Mesothelial cell of epicardium (in vitro differentiated cells): ENCODE data around the gene CXorf66. TPM values are rescaled to one million over a fixed set of nuclear protein-coding genes. Genes with fewer than 3 reads are reported as not detected.
"Not testable (repeated sequence)": the region's sequence is repeated elsewhere in the genome, so short reads cannot be mapped to it uniquely, and the experiment has no call there.

ENCODE experiments used
- DNase-seq, 2 experiments: peaks; one replicate each; pipeline ENCODE4 v3.0.0; 2021; ENCODE audit warnings: low spot score in 2 of 2; ENCODE audit not compliant: unreplicated experiment in 2 of 2
- H3K27ac Mint-ChIP-seq: 2 replicates; pipeline ENCODE4 v1.8.0; 2021; ENCODE audit warnings: mixed read lengths
- H3K27me3 Mint-ChIP-seq: 2 replicates; pipeline ENCODE4 v1.8.0; 2021; ENCODE audit warnings: low read depth, mixed read lengths
- H3K36me3 Mint-ChIP-seq: 2 replicates; pipeline ENCODE4 v1.8.0; 2021; ENCODE audit warnings: mixed read lengths
- H3K4me1 Mint-ChIP-seq: 2 replicates; pipeline ENCODE4 v1.8.0; 2021; ENCODE audit warnings: mixed read lengths
- H3K4me3 Mint-ChIP-seq: 2 replicates; pipeline ENCODE4 v1.8.0; 2021; ENCODE audit warnings: mild to moderate bottlenecking, moderate library complexity, mixed read lengths
- H3K9me3 Mint-ChIP-seq: 2 replicates; pipeline ENCODE4 v1.8.0; 2021; ENCODE audit warnings: mixed read lengths
- total RNA-seq: library from RNA; stranded (reverse); gene quantifications from 3 replicates; pipeline ENCODE4 v1.2.1, GENCODE V29; 2021
- TF ChIP-seq, protein P1 (sequence below): fragments of 200-600 bp; sonication (generic); IDR thresholded peaks from one replicate; pipeline ENCODE4 v1.5.0; 2021; ENCODE audit warnings: antibody characterized with exemption; ENCODE audit not compliant: unreplicated experiment

CXorf66 gene
- total RNA-seq, 1 donor from 2014 or later = not detected

DNA sequence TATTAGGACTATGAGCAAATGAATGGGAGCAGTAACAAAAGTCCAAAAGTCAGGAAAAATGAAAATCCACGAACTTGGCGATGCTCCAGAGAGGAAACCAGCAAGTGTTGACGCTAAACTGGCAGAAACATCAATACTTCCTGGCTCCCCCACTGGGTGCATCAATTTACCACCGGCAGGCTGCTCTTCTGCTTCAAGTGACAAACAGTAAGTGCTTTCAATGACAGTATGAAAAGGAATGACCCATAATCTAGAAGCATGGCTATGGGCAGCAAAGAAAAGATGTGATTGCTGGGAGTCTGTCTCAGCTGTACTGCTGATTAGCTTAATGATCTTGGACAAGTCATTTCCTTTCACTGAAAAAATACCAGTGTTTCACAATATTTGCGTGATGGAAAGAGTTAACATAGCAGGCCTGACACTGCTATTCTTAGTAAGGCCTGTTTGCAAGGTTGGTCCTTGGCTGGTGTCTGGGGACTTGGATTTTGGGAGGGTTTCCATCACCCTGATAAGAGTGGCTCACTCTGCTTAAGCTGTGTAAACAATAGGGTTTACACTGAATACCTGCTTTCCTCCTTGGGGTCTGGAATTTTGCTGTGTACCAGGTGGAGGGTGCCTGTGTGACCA is 41.1 kb downstream of the CXorf66 start:
- no peaks in the 10 kb centered on the region for H3K27me3 Mint-ChIP-seq
- H3K4me3 Mint-ChIP-seq = no peak overlapping the region
- TF ChIP-seq, protein P1, sequence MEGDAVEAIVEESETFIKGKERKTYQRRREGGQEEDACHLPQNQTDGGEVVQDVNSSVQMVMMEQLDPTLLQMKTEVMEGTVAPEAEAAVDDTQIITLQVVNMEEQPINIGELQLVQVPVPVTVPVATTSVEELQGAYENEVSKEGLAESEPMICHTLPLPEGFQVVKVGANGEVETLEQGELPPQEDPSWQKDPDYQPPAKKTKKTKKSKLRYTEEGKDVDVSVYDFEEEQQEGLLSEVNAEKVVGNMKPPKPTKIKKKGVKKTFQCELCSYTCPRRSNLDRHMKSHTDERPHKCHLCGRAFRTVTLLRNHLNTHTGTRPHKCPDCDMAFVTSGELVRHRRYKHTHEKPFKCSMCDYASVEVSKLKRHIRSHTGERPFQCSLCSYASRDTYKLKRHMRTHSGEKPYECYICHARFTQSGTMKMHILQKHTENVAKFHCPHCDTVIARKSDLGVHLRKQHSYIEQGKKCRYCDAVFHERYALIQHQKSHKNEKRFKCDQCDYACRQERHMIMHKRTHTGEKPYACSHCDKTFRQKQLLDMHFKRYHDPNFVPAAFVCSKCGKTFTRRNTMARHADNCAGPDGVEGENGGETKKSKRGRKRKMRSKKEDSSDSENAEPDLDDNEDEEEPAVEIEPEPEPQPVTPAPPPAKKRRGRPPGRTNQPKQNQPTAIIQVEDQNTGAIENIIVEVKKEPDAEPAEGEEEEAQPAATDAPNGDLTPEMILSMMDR = no peak
- H3K9me3 Mint-ChIP-seq = peaks cover 26% of the 10 kb centered on the region
- no peak for DNase-seq
- peaks cover 3% of the 10 kb centered on the region for H3K36me3 Mint-ChIP-seq
- no peak overlapping the region for H3K27ac Mint-ChIP-seq
- peaks cover 1% of the 10 kb centered on the region for H3K4me1 Mint-ChIP-seq

GRCh38 chrX:139921142-139921541 is 44.2 kb downstream of the CXorf66 start:
- H3K27ac Mint-ChIP-seq, H3K4me1 Mint-ChIP-seq, DNase-seq, H3K36me3 Mint-ChIP-seq, H3K4me3 Mint-ChIP-seq, H3K27me3 Mint-ChIP-seq: not testable (repeated sequence)
- H3K9me3 Mint-ChIP-seq = peaks cover 36% of the 10 kb centered on the region

GRCh38 chrX:139920316-139920715 is 45.0 kb downstream of the CXorf66 start:
- Mint-ChIP-seq H3K27ac (peak overlapping the region; percentile 8), H3K4me3 (no peak overlapping the region), H3K27me3 (no peaks in the 10 kb centered on the region), H3K4me1 (no peaks in the 10 kb centered on the region), H3K9me3 (peaks cover 30% of the 10 kb centered on the region), H3K36me3 (peaks cover 3% of the 10 kb centered on the region)
- TF ChIP-seq, protein P1 = no peak
- DNase-seq = no peak

DNA sequence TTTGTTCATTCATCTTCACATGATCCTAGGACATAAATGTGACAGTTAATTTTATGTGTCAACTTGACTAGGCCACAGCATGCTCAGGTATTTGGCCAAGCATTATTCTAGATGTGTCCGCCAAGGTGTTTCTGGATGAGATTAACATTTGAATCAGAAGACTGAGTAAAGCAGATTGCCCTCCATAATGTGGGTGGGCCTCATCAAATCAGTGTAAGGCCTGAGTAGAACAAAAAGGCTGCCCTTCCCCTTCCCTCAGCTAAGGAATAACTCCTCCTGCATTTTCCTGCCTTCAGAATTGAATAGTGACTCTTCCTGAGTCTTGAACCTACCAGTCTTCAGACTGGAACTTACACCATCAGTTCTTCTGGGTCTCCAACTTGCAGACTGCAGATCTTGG is 50.9 kb downstream of the CXorf66 start:
- Mint-ChIP-seq H3K4me3 (no peak overlapping the region), H3K36me3 (peaks cover 3% of the 10 kb centered on the region), H3K9me3 (peaks cover 22% of the 10 kb centered on the region), H3K27ac (no peak overlapping the region), H3K27me3 (no peaks in the 10 kb centered on the region), H3K4me1 (peaks cover 2% of the 10 kb centered on the region)
- no peak for DNase-seq
- TF ChIP-seq, protein P1 = no peak

DNA sequence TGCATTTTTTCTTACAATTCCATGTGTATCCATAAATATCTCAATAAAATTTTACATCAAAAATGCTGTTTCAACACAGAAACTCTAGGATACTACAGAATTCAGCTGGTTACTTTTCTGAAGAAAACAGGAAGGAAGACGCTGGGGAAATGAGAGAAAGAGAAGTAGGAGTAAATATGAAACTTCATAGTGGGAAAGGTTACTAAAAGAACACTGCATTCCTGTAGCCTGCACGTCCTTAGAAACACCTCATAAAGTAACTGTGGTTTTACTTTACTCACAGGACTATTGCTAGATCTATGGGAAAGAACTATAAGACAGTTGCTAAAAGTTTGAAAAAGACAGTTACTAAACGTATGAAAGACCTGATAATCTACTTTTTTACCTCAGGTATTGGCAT is 55.6 kb downstream of the CXorf66 start:
- DNase-seq = no peak
- no peak overlapping the region for H3K27ac Mint-ChIP-seq
- peaks cover 19% of the 10 kb centered on the region for H3K9me3 Mint-ChIP-seq
- no peak overlapping the region for H3K4me3 Mint-ChIP-seq
- no peaks in the 10 kb centered on the region for H3K27me3 Mint-ChIP-seq
- TF ChIP-seq, protein P1 = no peak
- H3K36me3 Mint-ChIP-seq = peaks cover 2% of the 10 kb centered on the region
- peaks cover 2% of the 10 kb centered on the region for H3K4me1 Mint-ChIP-seq

DNA sequence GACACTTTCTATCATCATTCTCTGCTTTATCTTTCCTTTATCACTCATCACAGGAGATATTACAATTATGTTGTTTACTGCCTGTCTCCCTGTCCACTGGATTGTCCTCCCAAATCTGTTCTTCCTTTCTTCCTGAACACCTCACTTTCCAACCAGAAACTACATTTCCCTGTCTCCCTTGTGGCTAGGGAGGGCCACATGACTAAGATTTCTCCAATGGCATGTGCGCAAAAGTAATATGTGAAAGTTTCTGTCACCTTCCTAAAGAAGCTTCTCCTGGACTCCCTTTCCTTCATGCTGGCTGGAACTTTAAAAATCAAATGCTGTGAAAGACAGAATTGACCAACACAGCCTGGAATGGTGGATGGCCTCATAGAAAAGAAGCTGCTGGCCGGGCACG is 58.2 kb downstream of the CXorf66 start:
- Mint-ChIP-seq H3K27me3 (no peaks in the 10 kb centered on the region), H3K27ac (no peak overlapping the region), H3K4me1 (peaks cover 6% of the 10 kb centered on the region), H3K9me3 (peaks cover 16% of the 10 kb centered on the region), H3K4me3 (no peak overlapping the region), H3K36me3 (no peaks in the 10 kb centered on the region)
- no peak for DNase-seq
- TF ChIP-seq, protein P1 = no peak
